GM12878 (cell line): Measurements from ENCODE around the gene PDE7B. TPM values are rescaled to one million over a fixed set of nuclear protein-coding genes. Genes with fewer than 3 reads are reported as not detected.

Experiments used
- ATAC-seq: fragments of 200-7000 bp; cut with Tn5 transposase; 3 replicates; pipeline ENCODE4 v1.9.1; 2020; ENCODE audit warnings: mild to moderate bottlenecking, moderate library complexity
- BruUV-seq: library from RNA; stranded (reverse); fragments of 400-500 nt; replicated peaks from 2 replicates; lab custom pipeline; 2021; lab: Mats Ljungman, UMichigan
- CTCF ChIA-PET: fragments of 300-600 bp; sonication (Branson Sonifier 250); formaldehyde crosslinking; extraction: SDS; loops from one replicate; lab custom pipeline; 2021; ENCODE audit warnings: inconsistent platforms; lab: Yijun Ruan, JAX
- POLR2A ChIA-PET: fragments of 350-600 bp; formaldehyde crosslinking; extraction: SDS; loops from one replicate; lab custom pipeline; 2021; ENCODE audit warnings: inconsistent platforms; lab: Charles Lee
- RAD21 ChIA-PET: fragments of 300-600 bp; sonication (Branson Sonifier 250); formaldehyde crosslinking; loops from one replicate; lab custom pipeline; 2023; ENCODE audit warnings: antibody characterized with exemption; ENCODE audit not compliant: unreplicated experiment; lab: Charles Lee
- SMC1A ChIA-PET: fragments of 300-600 bp; sonication (Branson Sonifier 250); formaldehyde crosslinking; loops from one replicate; lab custom pipeline; 2023; ENCODE audit not compliant: unreplicated experiment, uncharacterized antibody; lab: Charles Lee
- DNase-seq: peaks from one replicate; pipeline ENCODE4 v3.0.0-alpha.2; 2011; ENCODE audit warnings: low read depth, low spot score
- FAIRE-seq: peaks from 3 replicates; lab custom pipeline; 2011; peaks lifted over from hg19 to GRCh38; lab: Jason Lieb, UNC
- H2AFZ ChIP-seq: 2 replicates; pipeline ENCODE4 v1.6.0; 2011; ENCODE audit warnings: low read depth, low read length, control low read depth; ENCODE audit not compliant: control insufficient read depth
- H3K27ac ChIP-seq: 2 replicates; pipeline ENCODE4 v1.5.1; 2011; ENCODE audit warnings: control low read depth; ENCODE audit not compliant: control insufficient read depth, insufficient read depth
- H3K27me3 ChIP-seq, 2 experiments: replicated peaks in 1 of 2; 2 replicates each; pipeline versions ENCODE4 v1.6.0 to v1.6.1; 2011; ENCODE audit warnings: low read length in 1 of 2; ENCODE audit not compliant: control insufficient read depth in 2 of 2, insufficient read depth in 2 of 2
- H3K36me3 ChIP-seq, 2 experiments: 2 replicates each; pipeline ENCODE4 v1.5.1; 2011; ENCODE audit warnings: low read length in 1 of 2; ENCODE audit not compliant: control insufficient read depth in 2 of 2, insufficient read depth in 2 of 2
- H3K4me1 ChIP-seq: 2 replicates; pipeline ENCODE4 v1.6.1; 2011; ENCODE audit warnings: mild to moderate bottlenecking, low read length, moderate library complexity, mixed read lengths; ENCODE audit not compliant: control insufficient read depth, insufficient read depth
- H3K4me2 ChIP-seq: 2 replicates; pipeline ENCODE4 v1.6.0; 2011; ENCODE audit warnings: control low read depth; ENCODE audit not compliant: control insufficient read depth, insufficient read depth
- H3K4me3 ChIP-seq: fragments of 200-600 bp; sonication (generic); 2 replicates; pipeline ENCODE4 v1.5.1; 2016
- H3K79me2 ChIP-seq: 2 replicates; pipeline ENCODE4 v1.6.0; 2011; ENCODE audit warnings: low read length; ENCODE audit not compliant: control insufficient read depth, insufficient read depth
- H3K9ac ChIP-seq: 2 replicates; pipeline ENCODE4 v1.8.0; 2011; ENCODE audit warnings: low read length, control low read depth, mixed read lengths; ENCODE audit not compliant: control insufficient read depth, insufficient read depth
- H3K9me3 ChIP-seq: replicated peaks from 3 replicates; pipeline ENCODE4 v1.5.1; 2011; ENCODE audit warnings: mild to moderate bottlenecking, low read length; ENCODE audit not compliant: control insufficient read depth, insufficient read depth
- H4K20me1 ChIP-seq: 2 replicates; pipeline ENCODE4 v1.6.0; 2011; ENCODE audit not compliant: control insufficient read depth, insufficient read depth
- ASH2L ChIP-seq: fragments of 300-600, 200-600 bp; sonication (generic); IDR thresholded peaks from 2 replicates; pipeline ENCODE4 v1.6.1; 2017; ENCODE audit warnings: low read depth, mild to moderate bottlenecking, borderline replicate concordance
- E4F1 ChIP-seq: fragments of 450-650 bp; IDR thresholded peaks from 2 replicates; pipeline ENCODE4 v1.6.1; 2018; ENCODE audit warnings: borderline replicate concordance, mild to moderate bottlenecking; ENCODE audit not compliant: partially characterized antibody
- FOXM1 ChIP-seq: IDR thresholded peaks from 2 replicates; pipeline ENCODE4 v1.6.1; 2012; ENCODE audit warnings: low read depth, mild to moderate bottlenecking, inconsistent platforms, low read length, moderate library complexity
- HSF1 ChIP-seq: fragments of 150-350 bp; IDR thresholded peaks from 2 replicates; pipeline ENCODE4 v1.6.1; 2014; ENCODE audit warnings: mild to moderate bottlenecking, low read depth, low read length
- NBN ChIP-seq: fragments of 450-650 bp; IDR thresholded peaks from 2 replicates; pipeline ENCODE4 v1.6.1; 2016
- NFIC ChIP-seq: IDR thresholded peaks from 2 replicates; pipeline ENCODE4 v1.6.1; 2012; ENCODE audit warnings: low read depth, mild to moderate bottlenecking, inconsistent platforms, low read length, moderate library complexity
- NFYB ChIP-seq: IDR thresholded peaks from 2 replicates; pipeline ENCODE4 v1.6.1; 2011; ENCODE audit warnings: low read depth, mild to moderate bottlenecking, low read length, improper control_type of control experiment, moderate library complexity; ENCODE audit not compliant: insufficient read depth
- NR2F1 ChIP-seq: fragments of 450-650 bp; conservative IDR thresholded peaks from 2 replicates; pipeline ENCODE4 v1.6.1; 2017; ENCODE audit warnings: mild to moderate bottlenecking
- RFX5 ChIP-seq: IDR thresholded peaks from 2 replicates; pipeline ENCODE4 v1.6.1; 2011; ENCODE audit warnings: low read depth, low read length, improper control_type of control experiment
- SKIL ChIP-seq: fragments of 450-650 bp; IDR thresholded peaks from 2 replicates; pipeline ENCODE4 v1.6.1; 2017; ENCODE audit warnings: mild to moderate bottlenecking, low read depth, inconsistent platforms; ENCODE audit not compliant: poor library complexity, severe bottlenecking
- SREBF1 ChIP-seq: IDR thresholded peaks from 2 replicates; pipeline ENCODE4 v1.6.1; 2012; ENCODE audit warnings: mild to moderate bottlenecking, low read length
- TBL1XR1 ChIP-seq: IDR thresholded peaks from 2 replicates; pipeline ENCODE4 v1.6.1; 2012; ENCODE audit warnings: low read depth, low read length, improper control_type of control experiment
- ZBTB40 ChIP-seq: fragments of 450-650 bp; IDR thresholded peaks from 2 replicates; pipeline ENCODE4 v1.6.1; 2016; ENCODE audit warnings: mild to moderate bottlenecking, moderate library complexity, borderline replicate concordance
- WGBS: methylation state at CpG from one replicate; pipeline ENCODE4 v1.1.6; 2016; ENCODE audit warnings: low lambda C conversion rate; ENCODE audit not compliant: insufficient replicate concordance, insufficient coverage; ENCODE audit errors: missing lambda C conversion rate; 5-methylcytosine and 5-hydroxymethylcytosine counted together
- in situ Hi-C: fragments of 300-500 bp; cut with MboI; formaldehyde crosslinking; loops from 9 replicates; pipeline ENCODE4 v1.14.3; 2018; ENCODE audit warnings: mixed read lengths
- intact Hi-C: fragments of 100-400 bp; cut with micrococcal nuclease; formaldehyde crosslinking; loops from one replicate; pipeline ENCODE4 v1.14.2; 2022; ENCODE audit not compliant: unreplicated experiment
- polyA plus RNA-seq, 11 experiments: library from polyadenylated mRNA; depleted of rRNA in 4 of 11; unstranded in 6 of 11; stranded (reverse) in 5 of 11; fragments of >200 nt; fragmentation: Nextera tagmentation in 4 of 11; fragmentation: Illumina TruSeq in 1 of 11; extraction: Ambion mirVana in 4 of 11; extraction: Trizol in 1 of 11; gene quantifications; 1 replicate in 1 of 11; 2 replicates in 10 of 11; pipeline versions ENCODE4 v1.2.1 to v1.2.3, GENCODE V29; 2011 to 2016; ENCODE audit warnings: inconsistent platforms in 2 of 11, missing spikeins in 2 of 11, low read depth in 1 of 11
- total RNA-seq, 4 experiments: library from RNA; depleted of rRNA in 3 of 4; stranded (reverse); fragments of >200 nt in 3 of 4; fragmentation: Illumina TruSeq in 1 of 4; extraction: Trizol in 1 of 4; gene quantifications; 2 replicates each; pipeline versions ENCODE4 v1.2.1 to v1.2.3, GENCODE V29; 2013 to 2021

The PDE7B gene
- total and polyA plus RNA-seq, 10 of the 15 experiments (the other 5 are each of a cell fraction or from before 2014, with no cell fraction given) = not detected

GRCh38 chr6:136007345-136007744 lies 155.8 kb downstream of the PDE7B start:
- CTCF ChIA-PET = interaction anchor here (0.6 kb wide), 1 partner anchor 394 kb away, joined by 3 read pairs; no protein-coding TSS in a partner anchor
- SMC1A ChIA-PET = no interaction called here
- no peak for DNase-seq
- H3K79me2 ChIP-seq = no peaks in the 10 kb centered on the region
- H3K9ac ChIP-seq = no peak overlapping the region
- H3K4me3 ChIP-seq = no peak overlapping the region
- RAD21 ChIA-PET = no interaction called here
- ATAC-seq = no peak
- H3K4me1 ChIP-seq = no peaks in the 10 kb centered on the region
- WGBS = 7% methylated on average over 1 of the region's 1 CpG
- H2AFZ ChIP-seq = no peak overlapping the region
- in situ Hi-C loops = no loop called here
- H3K36me3 ChIP-seq = no peaks in the 10 kb centered on the region
- H3K27ac ChIP-seq = no peak overlapping the region
- no peaks in the 10 kb centered on the region for H4K20me1 ChIP-seq
- TF ChIP-seq NR2F1 (no peak), ASH2L (no peak), HSF1 (no peak), NFIC (no peak), RFX5 (no peak), ZBTB40 (no peak), NBN (no peak), SKIL (no peak), E4F1 (no peak), SREBF1 (no peak), TBL1XR1 (no peak), NFYB (no peak), FOXM1 (no peak)
- POLR2A ChIA-PET = no interaction called here
- no peaks in the 10 kb centered on the region for H3K9me3 ChIP-seq
- H3K4me2 ChIP-seq = no peak overlapping the region
- no TSS peak for BruUV-seq
- intact Hi-C loops = no loop called here
- no peak for FAIRE-seq
- no peaks in the 10 kb centered on the region for H3K27me3 ChIP-seq
